Measurements from ENCODE around the gene AAK1.

DNA sequence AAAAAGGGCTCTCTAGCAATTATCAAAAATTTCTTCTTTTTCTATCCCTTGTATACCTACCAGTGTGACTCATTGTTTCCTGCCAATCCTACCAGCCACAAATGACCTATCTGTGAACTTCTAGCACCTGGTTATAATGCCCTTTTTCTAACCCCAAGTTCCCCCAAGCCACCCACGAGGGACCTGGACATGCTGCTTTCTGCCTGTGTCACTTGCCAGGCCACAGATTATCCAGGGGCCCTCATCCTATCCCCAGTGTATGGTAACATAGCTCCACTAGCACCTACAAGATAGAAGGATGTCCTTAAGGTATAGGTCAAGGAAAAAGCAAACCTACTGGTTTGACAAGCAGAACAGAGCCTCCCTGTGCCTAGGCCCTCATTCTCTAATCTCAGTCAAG lies 26.8 kb downstream of the AAK1 start:
- TF ChIP-seq CTCF (IDR thresholded peaks at IDR 0.05) (no peak), POLR2A (IDR thresholded peaks at IDR 0.05) (no peak)
